ENCODE measurements around the gene DPF1.
"Not testable (repeated sequence)": the region's sequence is repeated elsewhere in the genome, so short reads cannot be mapped to it uniquely, and the experiment has no call there.

The DPF1 gene

GRCh38 chr19:38233740-38234251 is 9.8 kb upstream of the DPF1 start:
- no peak overlapping the region for H3K27ac ChIP-seq (replicated peaks)
- H3K4me3 ChIP-seq (replicated peaks; ENCODE audit: insufficient read depth, low read length), result no peak overlapping the region
- TF ChIP-seq CTCF (IDR thresholded peaks at IDR 0.05; ENCODE audit: insufficient read depth, low read length), result peak; percentile 77
- no peak for TF ChIP-seq SPI1 (IDR thresholded peaks at IDR 0.05; ENCODE audit: borderline replicate concordance, low read depth)
- H3K27me3 ChIP-seq (ENCODE audit: insufficient read depth, poor library complexity, severe bottlenecking), result peaks cover 15% of the 10 kb centered on the region
- DNase-seq (ENCODE audit: low read depth in 1 of 2, low spot score in 1 of 2), result peak in 1 of 2 experiments; percentile 74

DNA sequence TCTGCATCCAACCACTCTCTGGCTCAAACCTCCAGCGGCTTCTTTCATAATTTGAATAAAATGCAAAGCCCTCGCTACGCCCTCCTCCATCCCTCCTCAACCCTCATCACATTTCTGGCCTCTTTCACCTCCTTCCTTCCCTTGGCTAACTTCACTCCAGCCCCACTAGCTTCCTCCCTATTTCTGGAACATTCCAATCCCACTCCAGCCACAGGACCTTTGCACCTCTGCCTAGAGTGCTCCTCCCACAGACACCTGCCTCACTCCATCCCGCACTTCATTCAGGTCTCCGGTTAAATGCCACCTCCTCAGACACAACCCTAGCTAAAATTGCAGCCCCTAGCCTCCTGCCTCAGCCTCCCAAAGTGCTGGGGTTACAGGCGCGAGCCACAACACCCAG is 7.9 kb upstream of the DPF1 start:
- TF ChIP-seq SPI1 (IDR thresholded peaks at IDR 0.05; ENCODE audit: borderline replicate concordance, low read depth) (no peak), CTCF (IDR thresholded peaks at IDR 0.05; ENCODE audit: insufficient read depth, low read length) (no peak), POLR2AphosphoS5 (IDR thresholded peaks at IDR 0.05; ENCODE audit: low read depth) (no peak), GABPA (IDR thresholded peaks at IDR 0.05; ENCODE audit: low read depth) (no peak)
- TF ChIP-seq, protein P1, sequence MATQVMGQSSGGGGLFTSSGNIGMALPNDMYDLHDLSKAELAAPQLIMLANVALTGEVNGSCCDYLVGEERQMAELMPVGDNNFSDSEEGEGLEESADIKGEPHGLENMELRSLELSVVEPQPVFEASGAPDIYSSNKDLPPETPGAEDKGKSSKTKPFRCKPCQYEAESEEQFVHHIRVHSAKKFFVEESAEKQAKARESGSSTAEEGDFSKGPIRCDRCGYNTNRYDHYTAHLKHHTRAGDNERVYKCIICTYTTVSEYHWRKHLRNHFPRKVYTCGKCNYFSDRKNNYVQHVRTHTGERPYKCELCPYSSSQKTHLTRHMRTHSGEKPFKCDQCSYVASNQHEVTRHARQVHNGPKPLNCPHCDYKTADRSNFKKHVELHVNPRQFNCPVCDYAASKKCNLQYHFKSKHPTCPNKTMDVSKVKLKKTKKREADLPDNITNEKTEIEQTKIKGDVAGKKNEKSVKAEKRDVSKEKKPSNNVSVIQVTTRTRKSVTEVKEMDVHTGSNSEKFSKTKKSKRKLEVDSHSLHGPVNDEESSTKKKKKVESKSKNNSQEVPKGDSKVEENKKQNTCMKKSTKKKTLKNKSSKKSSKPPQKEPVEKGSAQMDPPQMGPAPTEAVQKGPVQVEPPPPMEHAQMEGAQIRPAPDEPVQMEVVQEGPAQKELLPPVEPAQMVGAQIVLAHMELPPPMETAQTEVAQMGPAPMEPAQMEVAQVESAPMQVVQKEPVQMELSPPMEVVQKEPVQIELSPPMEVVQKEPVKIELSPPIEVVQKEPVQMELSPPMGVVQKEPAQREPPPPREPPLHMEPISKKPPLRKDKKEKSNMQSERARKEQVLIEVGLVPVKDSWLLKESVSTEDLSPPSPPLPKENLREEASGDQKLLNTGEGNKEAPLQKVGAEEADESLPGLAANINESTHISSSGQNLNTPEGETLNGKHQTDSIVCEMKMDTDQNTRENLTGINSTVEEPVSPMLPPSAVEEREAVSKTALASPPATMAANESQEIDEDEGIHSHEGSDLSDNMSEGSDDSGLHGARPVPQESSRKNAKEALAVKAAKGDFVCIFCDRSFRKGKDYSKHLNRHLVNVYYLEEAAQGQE (IDR thresholded peaks at IDR 0.05; ENCODE audit: insufficient replicate concordance, low read depth), result no peak
- H3K27me3 ChIP-seq (ENCODE audit: insufficient read depth, poor library complexity, severe bottlenecking), result peaks cover 29% of the 10 kb centered on the region

DNA sequence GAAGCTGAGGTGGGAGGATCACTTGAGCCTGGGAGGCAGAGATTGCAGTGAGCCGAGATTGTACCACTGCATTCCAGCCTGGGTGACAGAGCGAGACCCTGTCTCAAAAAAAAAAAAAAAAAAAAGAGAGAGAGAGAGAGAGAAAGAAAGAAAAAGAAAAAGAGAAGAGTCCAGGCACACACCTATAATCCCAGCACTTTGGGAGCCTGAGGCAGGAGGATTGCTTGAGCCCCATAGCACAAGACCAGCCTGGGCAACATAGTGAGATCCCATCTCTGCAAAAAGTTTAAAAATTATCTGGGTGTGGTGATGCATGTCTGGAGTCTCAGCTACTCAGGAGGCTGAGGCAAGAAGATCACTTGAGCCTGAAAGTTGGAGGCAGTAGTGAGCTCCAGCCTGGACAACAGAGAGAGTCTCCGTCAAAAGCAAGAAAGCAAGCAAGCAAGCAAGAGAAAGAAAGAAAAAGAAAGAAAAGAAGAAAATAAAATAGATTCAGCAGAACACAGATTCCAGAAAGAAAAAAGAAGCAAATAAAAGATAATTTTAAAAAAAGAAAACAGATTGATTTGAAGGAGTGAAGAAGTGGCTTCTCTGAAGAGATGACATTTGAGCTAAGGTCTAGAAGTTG is 6.6 kb upstream of the DPF1 start:
- not testable (repeated sequence) for DNase-seq (ENCODE audit: low read depth in 1 of 2, low spot score in 1 of 2); H3K27ac ChIP-seq (replicated peaks); H3K4me3 ChIP-seq (replicated peaks; ENCODE audit: insufficient read depth, low read length)
- H3K27me3 ChIP-seq (ENCODE audit: insufficient read depth, poor library complexity, severe bottlenecking), result peaks cover 34% of the 10 kb centered on the region

More for the DNA sequence above, 7.9 kb upstream of the DPF1 start:
- Histone ChIP-seq H3K27ac (replicated peaks) (no peak overlapping the region), H3K4me3 (replicated peaks; ENCODE audit: insufficient read depth, low read length) (no peak overlapping the region)
- DNase-seq (ENCODE audit: low read depth in 1 of 2, low spot score in 1 of 2), result no peak

- Histone ChIP-seq H3K27me3 (ENCODE audit: insufficient read depth, poor library complexity, severe bottlenecking) (peaks cover 35% of the 10 kb centered on the region), H3K27ac (replicated peaks) (no peak overlapping the region), H3K4me3 (replicated peaks; ENCODE audit: insufficient read depth, low read length) (no peak overlapping the region)
- peak in 1 of 2 experiments; percentile 14 for DNase-seq (ENCODE audit: low read depth in 1 of 2, low spot score in 1 of 2)
- TF ChIP-seq POLR2AphosphoS5 (IDR thresholded peaks at IDR 0.05; ENCODE audit: low read depth) (no peak), GABPA (IDR thresholded peaks at IDR 0.05; ENCODE audit: low read depth) (no peak)
These were observed 5.6 kb upstream of the DPF1 start for GRCh38 chr19:38229585-38230073.

DNA sequence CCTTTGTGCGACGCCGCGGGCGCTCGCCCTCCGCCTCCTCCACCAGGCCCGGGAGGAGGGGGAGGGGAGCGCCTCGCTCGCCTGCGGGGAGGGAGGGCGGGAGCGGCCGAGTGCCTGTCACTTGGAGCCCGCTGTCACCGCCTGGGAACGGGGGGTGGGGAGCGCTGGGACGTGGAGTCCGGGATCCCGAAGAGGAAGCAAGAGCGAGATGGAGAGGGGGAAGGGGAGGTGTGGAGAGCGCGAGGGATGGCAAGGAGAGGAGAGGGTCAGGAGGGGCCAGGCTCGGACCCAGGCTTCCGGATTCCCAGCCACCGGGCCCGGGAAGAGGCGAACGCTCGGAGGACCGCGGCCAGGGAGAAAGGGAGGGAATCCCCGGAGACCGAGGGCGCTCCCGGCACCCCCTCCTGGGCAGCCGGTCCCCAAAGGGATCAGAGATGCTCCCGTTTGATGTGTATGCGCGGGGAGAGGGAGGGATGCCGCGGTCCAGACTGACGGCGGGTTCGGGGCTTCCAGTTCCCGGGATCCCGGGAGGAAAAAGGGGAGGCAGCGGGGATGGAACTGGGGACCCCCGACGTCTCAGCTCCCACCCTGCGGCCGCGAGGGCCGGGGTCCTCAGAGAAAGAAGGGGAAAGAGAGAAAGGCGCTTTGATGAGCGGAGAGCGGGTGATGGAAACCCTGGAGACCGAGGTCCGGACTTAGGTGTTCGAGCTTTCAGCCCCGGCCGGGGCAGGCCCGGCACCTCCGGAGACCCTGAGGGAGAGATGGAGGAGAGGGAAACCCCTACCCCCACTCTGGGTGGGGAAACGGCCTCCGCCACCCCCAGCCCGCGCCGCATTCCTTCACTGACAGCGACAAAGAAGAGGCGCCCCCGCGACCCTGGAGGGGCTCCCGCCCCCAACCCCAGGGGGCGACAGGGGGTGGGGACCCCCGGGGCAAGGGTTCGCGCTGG is 4.7 kb upstream of the DPF1 start:
- no peak overlapping the region for H3K27ac ChIP-seq (replicated peaks)
- TF ChIP-seq POLR2AphosphoS5 (IDR thresholded peaks at IDR 0.05; ENCODE audit: low read depth), result no peak
- peaks cover 43% of the 10 kb centered on the region for H3K27me3 ChIP-seq (ENCODE audit: insufficient read depth, poor library complexity, severe bottlenecking)
- no peak overlapping the region for H3K4me3 ChIP-seq (replicated peaks; ENCODE audit: insufficient read depth, low read length)
- no peak for DNase-seq (ENCODE audit: low read depth in 1 of 2, low spot score in 1 of 2)

- no peak for TF ChIP-seq POLR2AphosphoS5 (IDR thresholded peaks at IDR 0.05; ENCODE audit: low read depth)
- TF ChIP-seq CTCF (IDR thresholded peaks at IDR 0.05; ENCODE audit: insufficient read depth, low read length), result no peak
- TF ChIP-seq, protein P1 (IDR thresholded peaks at IDR 0.05; ENCODE audit: insufficient replicate concordance, low read depth), result no peak
- TF ChIP-seq SPI1 (IDR thresholded peaks at IDR 0.05; ENCODE audit: borderline replicate concordance, low read depth), result no peak
- no peak for TF ChIP-seq GABPA (IDR thresholded peaks at IDR 0.05; ENCODE audit: low read depth)
- no peak overlapping the region for H3K4me3 ChIP-seq (replicated peaks; ENCODE audit: insufficient read depth, low read length)
- no peak for DNase-seq (ENCODE audit: low read depth in 1 of 2, low spot score in 1 of 2)
- H3K27ac ChIP-seq (replicated peaks), result no peak overlapping the region
- peaks cover 50% of the 10 kb centered on the region for H3K27me3 ChIP-seq (ENCODE audit: insufficient read depth, poor library complexity, severe bottlenecking)
These were observed 4.0 kb upstream of the DPF1 start for GRCh38 chr19:38228005-38228377.

All from HL-60 (cell line).